DOHH2 (cell line): Measurements from ENCODE around the gene CCR3.

ENCODE experiments used
- CTCF ChIP-seq: fragments of 200-600 bp; sonication (generic); IDR thresholded peaks from one replicate; pipeline ENCODE4 v1.5.1; 2014; ENCODE audit warnings: antibody characterized with exemption, mild to moderate bottlenecking, low read depth, low read length; ENCODE audit not compliant: poor library complexity, severe bottlenecking
- EZH2phosphoT487 ChIP-seq: fragments of 200-600 bp; sonication (generic); IDR thresholded peaks from 2 replicates; pipeline ENCODE4 v1.6.1; 2017; ENCODE audit warnings: borderline replicate concordance, mild to moderate bottlenecking, antibody characterized with exemption, low read length, moderate library complexity, mixed read lengths

GRCh38 chr3:46258525-46258924 lies 16.3 kb downstream of the CCR3 start:
- TF ChIP-seq CTCF (no peak), EZH2phosphoT487 (no peak)
